Stimulated activated CD4-positive, alpha-beta T cell treated with anti-CD3 and anti-CD28 coated beads, Interleukin-4, amount 100 ng/mL, for 24 hours (primary cell): ENCODE data around the gene CHPF.

Source experiments
- DNase-seq: peaks from one replicate; pipeline ENCODE4 v3.0.0-alpha.2; 2020

CHPF gene

DNA sequence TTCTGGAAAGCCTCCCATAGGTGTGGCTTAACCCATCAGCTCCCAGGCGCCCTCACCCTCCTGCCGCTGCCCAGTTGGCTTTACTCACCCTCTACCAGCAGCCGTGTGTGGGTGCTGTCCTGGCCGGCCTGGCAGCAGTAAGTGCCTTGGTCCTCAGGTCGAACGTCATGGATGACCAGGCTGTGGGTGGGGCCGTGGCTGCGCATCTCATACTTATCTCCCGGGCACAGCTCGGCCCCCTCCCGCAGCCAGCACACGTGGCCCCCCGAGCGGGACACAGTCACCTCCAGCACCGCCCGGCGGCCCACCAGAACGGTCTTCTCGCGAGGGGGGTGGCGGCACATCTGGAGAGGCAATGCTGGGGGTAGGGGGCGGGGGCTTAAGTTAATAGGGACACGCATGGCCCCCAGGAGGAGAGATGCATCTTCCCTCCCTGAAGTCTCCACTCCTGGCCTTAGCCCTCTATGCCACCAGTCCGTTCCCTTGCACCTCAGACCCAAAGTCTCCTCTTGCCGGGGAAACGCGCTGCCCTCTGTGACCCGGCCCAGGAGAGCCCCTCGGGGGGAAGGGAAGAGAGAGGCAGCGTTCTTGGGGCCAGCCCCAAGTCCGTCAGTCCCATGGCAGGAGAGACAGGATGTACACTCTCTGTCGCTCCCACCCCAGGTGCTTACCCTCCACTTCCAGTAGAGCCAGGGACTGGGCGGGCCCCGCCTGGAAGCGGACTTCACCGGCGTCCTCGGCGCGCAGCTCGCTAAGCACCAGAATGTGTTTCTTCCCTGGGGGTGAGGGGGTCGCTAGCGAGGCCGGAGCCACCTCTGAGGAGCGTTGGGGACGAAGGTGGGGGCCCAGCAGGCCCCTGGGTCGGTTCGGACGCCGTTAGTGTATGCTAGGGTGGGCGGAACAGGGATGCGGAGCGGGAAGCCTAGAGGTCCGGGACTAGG lies 8.1 kb upstream of the CHPF start:
- no peak for DNase-seq

DNA sequence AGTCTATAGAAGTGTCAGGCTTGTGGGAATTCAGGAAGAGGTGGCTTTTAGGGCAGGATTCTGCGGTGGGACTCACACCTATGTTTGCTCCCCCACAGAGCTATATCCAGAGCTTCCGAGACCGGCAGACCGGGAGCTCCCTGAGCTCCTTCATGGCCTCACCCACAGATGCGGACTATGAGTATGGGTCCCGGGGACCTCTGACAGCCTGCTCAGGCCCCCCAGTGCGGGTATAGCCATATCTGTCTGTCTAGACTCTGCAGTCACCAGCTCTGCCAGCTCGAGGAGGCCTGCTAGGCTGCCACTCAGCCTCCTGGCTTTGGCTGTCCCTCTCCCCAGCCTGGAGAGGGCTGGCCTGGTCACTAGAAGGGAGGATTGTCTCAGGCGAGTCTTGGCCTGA lies 6.0 kb upstream of the CHPF start:
- DNase-seq, result no peak

DNA sequence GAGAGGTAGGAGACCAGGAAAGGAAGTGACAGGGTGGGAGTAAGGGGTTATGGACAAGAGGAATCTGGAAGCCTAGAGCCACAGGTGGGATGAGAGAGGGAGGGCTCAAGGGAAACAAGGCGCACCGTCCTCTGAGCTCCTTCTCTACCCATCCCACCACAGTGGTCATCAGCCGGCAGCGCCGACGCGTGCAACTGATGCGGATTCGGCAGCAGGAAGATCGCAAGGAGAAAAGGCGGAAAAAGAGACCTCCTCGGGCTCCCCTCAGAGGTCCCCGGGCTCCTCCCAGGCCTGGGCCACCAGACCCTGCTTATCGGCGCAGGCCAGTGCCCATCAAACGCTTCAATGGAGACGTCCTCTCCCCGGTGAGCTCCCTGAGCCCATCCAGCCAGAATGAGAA lies 5.4 kb upstream of the CHPF start:
- no peak for DNase-seq

DNA sequence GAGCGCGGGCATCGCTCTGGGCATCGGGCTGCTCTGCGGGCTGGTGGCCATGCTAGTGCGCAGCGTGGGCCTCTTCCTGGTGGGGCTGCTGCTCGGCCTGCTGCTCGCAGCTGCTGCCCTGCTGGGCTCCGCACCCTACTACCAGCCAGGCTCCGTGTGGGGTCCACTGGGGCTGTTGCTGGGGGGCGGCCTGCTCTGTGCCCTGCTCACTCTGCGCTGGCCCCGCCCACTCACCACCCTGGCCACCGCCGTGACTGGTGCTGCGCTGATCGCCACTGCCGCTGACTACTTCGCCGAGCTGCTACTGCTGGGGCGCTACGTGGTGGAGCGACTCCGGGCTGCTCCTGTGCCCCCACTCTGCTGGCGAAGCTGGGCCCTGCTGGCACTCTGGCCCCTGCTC lies 4.0 kb upstream of the CHPF start:
- no peak for DNase-seq

DNA sequence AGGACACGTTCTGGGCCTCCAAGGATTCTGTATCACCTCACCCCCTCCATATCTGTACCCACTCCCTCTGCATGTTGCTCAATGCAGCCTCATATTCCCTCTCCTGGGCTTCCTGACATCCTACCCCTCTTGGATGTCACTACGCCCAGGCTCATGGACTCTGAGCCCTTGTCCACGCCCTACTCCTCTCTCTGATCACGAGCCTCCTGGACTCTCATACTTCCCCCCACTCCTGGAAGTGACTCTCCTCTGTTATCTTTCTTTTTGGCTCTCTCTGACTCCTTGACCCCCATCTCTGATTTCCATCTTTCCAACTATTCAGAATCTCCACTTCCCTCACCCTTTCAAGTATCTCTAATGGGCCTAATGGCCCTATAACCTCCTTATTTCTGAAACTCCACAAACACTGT lies 2.3 kb upstream of the CHPF start:
- no peak for DNase-seq

DNA sequence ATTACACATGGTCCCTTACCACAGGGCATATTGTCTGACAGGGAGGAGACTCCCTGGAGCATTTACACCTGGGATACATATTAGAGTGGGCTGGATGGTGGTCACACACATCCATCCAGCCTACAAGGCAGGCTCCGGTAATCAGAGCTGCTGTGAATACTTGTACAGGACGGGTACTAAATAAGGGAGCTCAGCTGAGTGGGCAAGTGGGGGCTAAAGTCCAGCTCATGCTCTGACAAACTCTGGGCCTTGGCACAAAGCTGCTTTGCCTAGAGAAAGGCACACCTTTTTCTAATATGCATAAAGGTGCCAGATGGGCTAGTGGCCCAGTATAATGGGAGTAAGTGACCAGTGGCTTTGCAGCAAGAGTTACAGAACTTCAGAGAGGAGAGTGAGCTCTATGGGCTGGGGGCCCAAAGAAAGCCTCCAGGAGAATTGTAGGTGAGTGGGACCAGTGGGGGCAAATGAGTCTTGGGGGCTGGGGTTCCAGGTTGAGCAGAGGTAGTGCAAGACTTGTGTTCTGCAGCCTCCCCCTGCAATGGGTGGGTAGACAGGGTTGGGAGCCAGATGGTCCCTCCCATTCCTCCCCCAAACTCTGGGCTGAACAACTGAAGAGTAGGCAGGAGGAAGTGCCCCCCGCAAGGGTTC lies 1.8 kb upstream of the CHPF start:
- no peak for DNase-seq

DNA sequence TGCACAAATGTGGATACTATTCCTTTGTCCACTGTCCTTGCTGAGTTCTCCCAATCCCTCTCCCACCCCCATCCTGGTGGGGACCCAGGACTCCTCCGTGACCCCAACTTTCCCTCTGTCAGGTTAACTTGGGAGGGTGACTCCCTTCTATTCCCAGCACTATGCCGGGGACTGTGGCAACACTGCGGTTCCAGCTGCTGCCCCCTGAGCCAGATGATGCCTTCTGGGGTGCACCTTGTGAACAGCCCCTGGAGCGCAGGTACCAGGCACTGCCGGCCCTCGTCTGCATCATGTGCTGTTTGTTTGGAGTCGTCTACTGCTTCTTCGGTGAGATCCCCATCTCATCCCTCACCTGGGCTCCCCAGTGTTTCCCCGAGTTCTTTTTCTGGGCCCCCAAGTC lies 958 bp upstream of the CHPF start:
- DNase-seq, result no peak

DNA sequence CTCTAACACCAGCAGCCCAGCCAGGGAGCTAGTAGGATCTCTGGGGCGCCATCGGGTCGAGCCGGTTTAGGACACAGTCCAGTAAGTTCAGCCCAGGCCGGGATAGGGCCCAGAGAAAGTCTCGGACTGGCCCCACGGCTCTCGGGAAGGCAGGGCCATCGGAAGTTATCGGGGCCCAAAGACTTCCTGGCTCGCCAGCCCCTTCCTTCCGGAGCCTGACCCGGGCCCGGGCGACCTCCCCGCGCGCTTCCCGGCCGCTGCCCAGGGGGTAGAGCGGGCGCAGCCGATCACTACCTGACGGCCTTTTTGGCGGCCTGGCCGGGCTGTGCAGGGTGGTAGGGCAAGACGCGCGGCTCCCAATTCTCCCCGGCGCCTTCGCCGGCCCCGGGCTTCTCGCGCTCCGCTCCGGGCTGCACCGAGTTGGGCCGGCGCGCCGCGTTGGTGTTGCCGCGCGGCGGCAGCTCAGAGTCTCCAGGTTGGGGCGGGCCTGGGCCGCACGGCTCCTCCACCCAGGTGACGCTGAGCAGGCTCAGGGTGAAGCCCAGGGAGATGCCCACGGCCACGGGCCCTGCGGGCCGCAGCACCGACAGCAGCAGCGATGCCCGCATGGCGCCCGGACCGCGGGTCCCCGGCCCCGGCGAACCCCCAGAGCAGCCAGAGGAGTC lies 546 bp downstream of the CHPF start:
- no peak for DNase-seq

DNA sequence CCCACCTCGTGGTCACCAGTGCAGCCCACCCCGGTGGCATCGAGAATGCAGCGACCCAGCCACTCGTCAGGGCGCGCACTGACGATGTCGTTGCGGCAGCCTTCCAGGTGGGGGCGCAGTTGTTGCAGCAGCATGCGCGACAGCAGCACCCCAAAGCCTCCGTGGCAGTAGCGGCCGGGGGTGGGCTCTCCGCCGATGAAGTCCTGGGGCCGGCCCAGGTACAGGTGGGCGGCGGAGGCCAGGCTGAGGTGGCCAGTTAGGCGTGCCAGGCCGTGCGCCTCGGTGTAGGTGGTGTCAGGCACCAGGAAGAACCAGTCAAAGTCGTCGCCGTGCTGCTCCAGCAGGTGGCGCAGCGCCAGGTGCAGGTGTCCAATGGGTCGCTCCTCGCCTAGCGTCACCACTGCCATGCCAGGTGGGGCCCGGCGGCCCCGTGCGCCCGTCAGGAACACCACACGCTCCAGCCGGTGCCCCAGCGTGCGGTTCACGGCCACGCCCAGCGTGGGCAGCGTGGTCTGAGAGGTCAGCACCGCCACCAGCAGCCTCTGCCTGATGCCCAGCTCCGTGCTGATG lies 1.9 kb downstream of the CHPF start:
- peak; percentile 86 for DNase-seq

DNA sequence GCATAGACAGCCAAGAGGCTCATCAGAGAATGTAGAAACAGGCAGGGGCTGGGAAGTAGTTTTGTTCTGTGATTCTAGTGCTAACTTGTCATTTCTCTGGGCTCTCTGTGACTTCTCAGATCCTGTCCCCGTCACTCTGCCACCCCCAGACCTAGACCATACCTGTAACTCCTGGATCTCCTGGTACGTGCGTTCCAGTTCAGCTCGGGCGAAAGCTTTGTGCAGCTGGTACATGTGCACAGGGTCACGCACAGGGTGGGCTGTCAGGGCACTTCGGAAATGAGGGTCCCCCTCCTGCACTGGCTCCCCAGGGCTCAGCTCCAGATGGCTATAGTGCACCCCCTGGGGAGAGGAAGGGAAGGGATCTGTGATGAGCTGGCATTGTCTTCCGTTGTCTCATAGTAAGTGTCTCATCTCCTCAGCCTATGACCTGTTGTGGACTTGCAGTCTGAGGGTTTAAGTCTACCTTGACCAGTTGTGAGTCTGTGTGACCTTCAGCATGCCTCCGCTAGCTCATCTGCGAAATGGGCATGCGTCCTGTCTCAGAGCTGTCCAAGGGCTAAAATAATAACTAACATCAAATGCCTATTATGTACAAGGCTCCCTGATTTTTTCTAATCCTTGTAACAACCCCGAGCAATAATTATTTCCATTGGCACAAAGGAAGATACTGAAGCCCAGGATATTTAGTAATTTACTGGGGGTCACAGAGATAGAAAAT lies 2.7 kb downstream of the CHPF start:
- DNase-seq, result no peak

DNA sequence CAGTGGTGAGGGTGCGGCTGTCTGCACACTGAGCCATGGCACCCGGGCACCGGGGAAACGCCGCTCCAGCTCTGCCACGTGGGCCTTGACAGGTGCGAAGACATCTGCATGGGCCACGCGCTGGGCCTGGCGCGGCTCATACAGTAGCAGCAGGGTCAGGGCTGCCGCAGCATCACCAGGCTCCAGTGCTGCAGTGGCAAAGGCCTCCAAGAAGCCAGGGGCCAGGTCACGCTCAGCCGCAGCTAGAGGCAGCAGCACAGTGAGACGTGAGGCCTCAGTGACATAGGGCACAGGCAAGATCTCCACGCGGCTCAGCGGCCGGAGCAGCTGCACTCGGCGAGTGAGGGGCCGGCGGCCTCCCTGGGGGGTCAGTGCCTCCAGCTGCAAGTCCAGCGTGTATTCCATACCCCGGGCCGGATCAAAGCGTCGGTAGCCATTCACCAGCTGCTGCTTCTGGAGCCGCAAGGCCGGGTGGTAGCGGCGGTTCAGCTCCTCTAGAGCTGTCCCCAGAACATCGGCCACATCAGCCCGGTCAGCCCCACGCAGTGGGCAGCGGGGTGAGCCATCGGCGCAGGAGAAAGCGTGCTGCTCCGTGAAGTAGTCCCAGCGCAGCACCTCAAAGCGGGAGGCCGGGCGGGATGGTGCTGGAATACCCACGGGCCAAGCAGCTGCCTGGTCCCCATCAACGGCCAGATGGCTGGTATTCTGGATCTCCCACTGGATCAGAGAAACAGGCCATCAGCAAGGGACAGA lies 3.5 kb downstream of the CHPF start:
- DNase-seq, result no peak

DNA sequence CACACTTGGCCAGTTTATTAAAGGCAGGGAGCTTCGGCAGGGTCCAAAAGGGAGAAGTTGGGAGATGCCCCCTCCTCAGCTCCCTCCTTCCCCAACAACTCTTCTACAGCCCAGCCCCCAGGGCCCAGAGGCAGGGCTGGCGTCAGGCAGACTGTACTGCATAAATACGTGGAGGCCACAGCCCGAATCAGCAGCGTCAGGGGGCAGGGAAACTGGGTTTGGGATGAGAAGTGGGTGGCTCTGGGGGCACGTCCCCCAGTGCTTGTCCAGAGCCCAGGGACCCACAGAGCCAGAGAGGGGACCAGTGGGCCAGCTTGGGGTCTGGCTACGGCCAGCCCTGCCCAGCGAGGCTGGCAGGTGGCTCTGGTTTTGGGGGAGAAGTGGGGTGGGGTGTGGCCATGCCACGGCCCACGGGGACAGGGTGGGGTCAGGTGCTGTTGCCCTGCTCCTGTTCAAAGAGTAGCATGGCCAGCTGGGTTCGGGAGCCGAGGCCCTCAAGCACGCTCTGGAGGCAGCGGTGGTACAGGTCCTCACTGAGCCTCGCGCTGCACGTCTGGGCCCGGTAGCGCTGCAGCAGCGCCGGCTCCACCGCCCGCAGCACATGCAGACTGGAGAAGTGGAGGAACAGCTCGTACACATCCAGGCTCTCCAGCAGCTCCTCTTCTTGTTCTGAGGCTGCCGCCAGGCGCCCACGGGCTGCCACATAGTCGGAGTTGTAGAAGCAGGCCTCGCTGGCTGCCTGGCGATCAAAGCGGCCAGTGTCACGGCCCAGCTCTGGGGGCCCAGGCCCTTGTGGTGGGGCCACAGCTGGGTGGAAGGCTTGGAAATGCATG lies 4.4 kb downstream of the CHPF start:
- DNase-seq, result no peak

DNA sequence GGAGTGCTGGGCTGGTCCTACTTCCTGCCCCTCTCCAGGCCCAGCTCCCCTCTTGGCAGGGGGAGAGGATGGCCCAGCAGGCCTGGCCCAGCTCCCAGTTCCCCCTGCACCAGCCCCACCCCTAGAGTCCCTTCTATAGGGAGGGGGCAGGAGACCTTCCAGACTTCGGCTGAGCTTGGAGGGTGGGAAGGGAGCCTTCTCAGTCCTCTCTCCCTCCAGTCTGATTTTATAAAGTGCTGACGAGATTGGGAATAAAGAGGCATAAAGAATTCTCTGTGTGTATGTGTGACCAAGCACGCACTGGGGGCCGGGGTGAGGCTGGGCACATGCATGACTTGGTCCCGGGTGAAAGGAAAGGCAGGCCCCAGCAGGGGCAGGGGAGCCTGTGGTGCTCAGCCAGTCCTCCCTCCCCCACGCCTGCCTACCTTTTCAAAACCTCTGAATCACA lies 5.1 kb downstream of the CHPF start:
- DNase-seq, result no peak

DNA sequence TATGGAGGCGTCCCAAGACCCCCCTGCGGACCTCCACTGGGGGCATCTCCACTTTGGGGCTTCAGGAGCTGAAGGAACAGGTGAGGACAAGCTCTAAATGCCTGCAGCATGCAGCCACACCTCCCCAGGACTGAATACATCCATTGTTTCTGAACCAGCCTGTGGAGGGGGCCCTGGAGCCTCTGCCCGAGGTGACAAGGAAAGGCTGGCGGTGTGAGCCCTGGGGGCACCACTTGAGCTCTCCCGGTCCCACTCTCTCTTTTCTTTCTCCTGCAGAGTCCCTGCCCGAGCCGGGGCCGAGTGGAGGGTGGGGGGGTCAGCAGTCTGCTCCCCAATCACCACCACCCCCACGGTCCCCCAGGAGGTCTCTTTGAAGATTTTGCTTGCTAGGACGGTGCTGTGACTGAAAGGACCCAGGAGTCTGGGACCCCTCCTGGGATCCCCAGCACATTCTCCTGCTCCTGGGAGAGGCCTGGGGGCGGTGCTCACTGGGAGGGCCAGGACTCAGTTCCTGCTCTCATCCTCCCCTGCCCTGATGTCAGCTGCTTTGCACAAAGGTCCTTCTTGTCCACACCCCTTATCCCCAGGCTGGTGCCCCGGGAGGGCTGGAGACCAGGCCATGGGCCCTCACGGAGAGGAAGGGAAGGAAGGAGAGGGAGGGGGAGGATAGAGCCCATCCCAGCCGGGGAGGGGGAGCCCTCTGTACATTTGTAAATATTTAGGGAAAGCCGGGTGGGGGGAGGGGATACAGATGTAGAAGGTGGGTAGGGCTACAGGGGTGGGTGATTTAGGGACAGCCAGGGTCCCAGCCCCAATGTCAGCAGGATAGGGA lies 5.7 kb downstream of the CHPF start:
- DNase-seq, result no peak

DNA sequence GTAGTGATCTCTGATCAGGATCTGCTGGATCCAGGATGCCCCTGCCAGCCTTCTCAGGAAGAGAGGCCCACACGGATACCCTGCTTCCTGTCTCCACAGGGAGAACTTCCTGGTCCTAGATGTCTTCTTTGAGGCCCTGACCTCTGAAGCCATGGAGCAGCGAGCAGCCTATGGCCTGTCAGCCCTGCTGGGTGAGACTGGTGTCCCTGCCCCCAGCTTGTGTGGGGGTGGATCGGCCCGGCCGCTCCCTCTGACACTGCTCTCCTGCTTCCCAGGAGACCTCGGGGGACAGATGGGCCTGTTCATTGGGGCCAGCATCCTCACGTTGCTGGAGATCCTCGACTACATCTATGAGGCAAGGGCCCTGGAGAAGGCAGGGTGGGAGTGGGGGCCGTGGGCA lies 6.6 kb downstream of the CHPF start:
- no peak for DNase-seq

DNA sequence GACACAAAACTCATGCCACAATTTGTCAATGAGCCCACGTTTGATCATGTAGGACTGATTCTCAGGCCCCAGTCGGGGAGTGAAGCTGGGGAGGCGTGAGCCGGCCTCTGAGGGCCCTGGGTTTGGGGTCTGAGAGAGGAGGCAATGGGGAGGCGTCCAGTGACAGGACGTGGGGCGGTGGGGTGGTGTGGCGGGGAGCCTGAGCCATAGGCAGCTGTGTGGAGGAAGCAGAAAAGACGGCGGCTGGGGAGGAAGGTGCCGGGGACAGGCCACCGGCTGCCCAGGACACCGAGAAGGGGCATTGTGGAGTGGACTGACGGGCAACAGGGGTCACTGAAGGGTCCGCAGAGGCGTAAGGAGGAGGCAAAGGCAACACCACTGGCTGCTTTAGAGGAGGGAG lies 7.2 kb downstream of the CHPF start:
- DNase-seq, result no peak

DNA sequence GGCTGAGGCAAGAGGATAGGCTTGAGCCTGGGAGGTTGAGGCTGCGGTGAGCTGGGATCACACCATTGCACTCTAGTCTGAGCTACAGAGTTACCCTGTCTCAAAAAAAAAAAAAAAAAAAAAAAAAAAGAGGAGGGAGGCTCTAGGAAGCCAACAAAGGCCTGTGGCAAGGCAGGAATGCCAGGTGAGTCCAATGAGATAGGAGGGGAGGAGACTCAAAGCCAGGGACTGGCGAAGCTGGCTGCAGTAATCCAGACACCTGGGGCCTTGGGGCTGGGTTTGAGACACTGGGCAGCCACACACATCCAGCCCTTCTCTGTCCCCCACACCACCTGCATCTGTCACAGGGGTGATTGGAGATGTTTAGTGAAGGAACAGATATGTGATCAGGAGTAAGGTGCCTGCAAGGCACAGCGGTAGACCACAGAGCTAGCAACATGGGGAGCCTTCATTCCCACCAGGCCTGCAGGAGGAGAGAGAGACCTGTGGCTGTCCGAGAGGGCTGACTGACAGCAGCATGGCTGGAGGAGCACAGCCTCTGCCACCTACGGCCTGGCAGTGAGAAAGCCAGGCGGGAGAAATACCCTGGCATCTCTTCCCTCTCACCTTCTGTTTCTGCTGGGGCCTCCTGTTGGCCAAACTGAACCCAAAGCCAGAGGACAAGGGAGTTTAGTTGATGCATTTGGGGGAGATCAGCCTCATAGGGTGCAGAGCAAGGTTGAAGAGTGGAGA lies 9.5 kb downstream of the CHPF start:
- no peak for DNase-seq

DNA sequence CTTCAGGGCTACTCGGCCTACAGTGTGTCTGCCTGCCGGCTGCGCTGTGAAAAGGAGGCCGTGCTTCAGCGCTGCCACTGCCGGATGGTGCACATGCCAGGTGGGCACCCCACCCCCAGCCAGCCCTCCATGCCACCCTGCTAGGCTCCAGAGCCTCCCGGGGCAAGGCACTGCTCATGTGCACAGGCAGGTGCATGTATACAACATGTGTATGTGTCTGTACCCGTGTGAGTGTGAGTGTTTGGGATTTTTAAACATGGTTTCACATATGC lies 11.3 kb downstream of the CHPF start:
- DNase-seq, result no peak

DNA sequence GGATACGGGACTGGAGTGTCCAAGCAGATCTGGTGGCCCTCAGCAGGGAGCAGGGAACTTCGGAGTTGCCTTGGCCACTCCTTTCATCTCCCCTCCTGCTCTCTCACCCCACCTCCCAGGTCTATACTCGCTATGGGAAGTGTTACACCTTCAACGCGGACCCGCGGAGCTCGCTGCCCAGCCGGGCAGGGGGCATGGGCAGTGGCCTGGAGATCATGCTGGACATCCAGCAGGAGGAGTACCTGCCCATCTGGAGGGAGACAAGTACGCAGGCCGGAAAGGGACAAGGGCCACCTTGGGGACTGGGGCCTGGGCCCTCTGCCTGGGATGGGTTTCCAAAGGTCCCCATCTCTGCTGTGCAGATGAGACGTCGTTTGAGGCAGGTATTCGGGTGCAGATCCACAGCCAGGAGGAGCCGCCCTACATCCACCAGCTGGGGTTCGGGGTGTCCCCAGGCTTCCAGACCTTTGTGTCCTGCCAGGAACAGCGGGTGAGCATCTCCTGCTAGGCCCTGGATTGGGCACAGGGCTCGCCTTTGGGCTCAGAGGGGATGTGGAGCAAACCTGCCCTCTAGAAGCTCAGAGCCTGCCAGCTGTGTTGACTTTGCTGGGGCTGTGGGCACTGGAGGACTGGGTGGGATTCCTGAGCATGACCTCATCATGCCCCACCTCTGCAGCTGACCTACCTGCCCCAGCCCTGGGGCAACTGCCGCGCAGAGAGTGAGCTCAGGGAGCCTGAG lies 11.8 kb downstream of the CHPF start:
- DNase-seq, result no peak
